Measurements from ENCODE around the gene RAD51B. TPM values are rescaled to one million over a fixed set of nuclear protein-coding genes. Genes with fewer than 3 reads are reported as not detected.

Gene RAD51B
- total and polyA plus RNA-seq, 2 of the 13 experiments (the other 11 are each of a cell fraction or from before 2014, with no cell fraction given), result 7.0 to 9.5 TPM

GRCh38 chr14:67857778-67858350 is 38.3 kb downstream of the RAD51B start:
- in situ Hi-C loops (cut with HindIII; ENCODE audit: extremely low pct_ligation_motif_present, low pct_unique_long_range_greater_than_20kb), result no loop called here
- intact Hi-C loops (cut with micrococcal nuclease; ENCODE audit: unreplicated experiment), result no loop called here
- H2AFZ ChIP-seq (ENCODE audit: low read length), result no peak overlapping the region

GRCh38 chr14:67859169-67859749 is 39.7 kb downstream of the RAD51B start:
- in situ Hi-C loops (cut with HindIII; ENCODE audit: extremely low pct_ligation_motif_present, low pct_unique_long_range_greater_than_20kb), result no loop called here
- TF ChIP-seq KLF16 (CRISPR knock-in tag; IDR thresholded peaks at IDR 0.05) (no peak), SP4 (CRISPR knock-in tag; IDR thresholded peaks at IDR 0.05) (no peak), TMF1 (CRISPR knock-in tag; IDR thresholded peaks at IDR 0.05; ENCODE audit: low read depth) (no peak), ZNF101 (CRISPR knock-in tag; IDR thresholded peaks at IDR 0.05; ENCODE audit: borderline replicate concordance, low read depth) (no peak), TIGD3 (CRISPR knock-in tag; IDR thresholded peaks at IDR 0.05; ENCODE audit: borderline replicate concordance) (no peak), ARNT2 (CRISPR knock-in tag; IDR thresholded peaks at IDR 0.05; ENCODE audit: low read depth) (no peak), ZNF484 (CRISPR knock-in tag; IDR thresholded peaks at IDR 0.05; ENCODE audit: borderline replicate concordance, low read depth) (no peak)
- no peak overlapping the region for H3K9ac ChIP-seq (ENCODE audit: insufficient read depth, low read depth, low read length)
- no peaks in the 10 kb centered on the region for H3K9me3 ChIP-seq (ENCODE audit: low read length)
- no peak for DNase-seq (ENCODE audit: low spot score)
- no peaks in the 10 kb centered on the region for H3K79me2 ChIP-seq (ENCODE audit: insufficient read depth, low read length)
- H3K4me1 ChIP-seq (ENCODE audit: insufficient read depth, low read length), result peaks cover 7% of the 10 kb centered on the region; the same call in 1 of the 2 replicates
- H2AFZ ChIP-seq (ENCODE audit: low read length), result no peak overlapping the region
- CTCF ChIA-PET (ENCODE audit: low intra/inter-chr PET ratio, low total read pairs), result no interaction called here
- H3K27ac ChIP-seq (ENCODE audit: extremely low read length, insufficient read depth, low read length), result no peak overlapping the region
- FAIRE-seq, result no peak
- H3K4me3 ChIP-seq (replicated peaks in 1 of 3; ENCODE audit: insufficient read depth in 1 of 3, low read depth in 2 of 3, low read length in 3 of 3), result no peak overlapping the region
- no peak overlapping the region for H3K4me2 ChIP-seq (ENCODE audit: low read depth, low read length)
- no peak for ATAC-seq
- H4K20me1 ChIP-seq (ENCODE audit: insufficient read depth, low read length), result no peaks in the 10 kb centered on the region
- no peaks in the 10 kb centered on the region for H3K36me3 ChIP-seq (replicated peaks in 1 of 2; ENCODE audit: control insufficient read depth in 1 of 2, insufficient read depth in 2 of 2, low read length in 2 of 2)
- POLR2A ChIA-PET, result no interaction called here
- WGBS (ENCODE audit: low lambda C conversion rate), result 100% methylated on average over 1 of the region's 1 CpG
- H3K27me3 ChIP-seq (ENCODE audit: control insufficient read depth in 1 of 2, insufficient read depth in 2 of 2, low read length in 2 of 2), result no peaks in the 10 kb centered on the region
- no TSS peak for BruUV-seq (replicated peaks)
- intact Hi-C loops (cut with micrococcal nuclease; ENCODE audit: unreplicated experiment), result no loop called here

More at GRCh38 chr14:67857778-67858350, 38.3 kb downstream of the RAD51B start:
- Histone ChIP-seq H3K36me3 (replicated peaks in 1 of 2; ENCODE audit: control insufficient read depth in 1 of 2, insufficient read depth in 2 of 2, low read length in 2 of 2) (no peaks in the 10 kb centered on the region), H3K27ac (ENCODE audit: extremely low read length, insufficient read depth, low read length) (no peak overlapping the region), H3K4me1 (ENCODE audit: insufficient read depth, low read length) (peaks cover 7% of the 10 kb centered on the region; the same call in 1 of the 2 replicates), H3K4me2 (ENCODE audit: low read depth, low read length) (no peak overlapping the region), H3K9me3 (ENCODE audit: low read length) (no peaks in the 10 kb centered on the region), H3K27me3 (ENCODE audit: control insufficient read depth in 1 of 2, insufficient read depth in 2 of 2, low read length in 2 of 2) (no peaks in the 10 kb centered on the region), H4K20me1 (ENCODE audit: insufficient read depth, low read length) (no peaks in the 10 kb centered on the region), H3K9ac (ENCODE audit: insufficient read depth, low read depth, low read length) (no peak overlapping the region), H3K4me3 (replicated peaks in 1 of 3; ENCODE audit: insufficient read depth in 1 of 3, low read depth in 2 of 3, low read length in 3 of 3) (no peak overlapping the region), H3K79me2 (ENCODE audit: insufficient read depth, low read length) (no peaks in the 10 kb centered on the region)
- no TSS peak for BruUV-seq (replicated peaks)
- ATAC-seq (no peak), DNase-seq (ENCODE audit: low spot score) (no peak), FAIRE-seq (no peak)
- TF ChIP-seq ZNF546 (CRISPR knock-in tag; conservative IDR thresholded peaks at IDR 0.05), result no peak
- no peak for TF ChIP-seq ZIK1 (CRISPR knock-in tag; IDR thresholded peaks at IDR 0.05; ENCODE audit: borderline replicate concordance, low read depth)
- no peak for TF ChIP-seq NBN (conservative IDR thresholded peaks at IDR 0.05)
- TF ChIP-seq GATAD1 (CRISPR knock-in tag; IDR thresholded peaks at IDR 0.05), result no peak
- no peak for TF ChIP-seq TCF7L2 (IDR thresholded peaks at IDR 0.05; ENCODE audit: low read depth, low read length)
- TF ChIP-seq YEATS4 (CRISPR knock-in tag; IDR thresholded peaks at IDR 0.05; ENCODE audit: borderline replicate concordance), result no peak
- TF ChIP-seq, protein P1, sequence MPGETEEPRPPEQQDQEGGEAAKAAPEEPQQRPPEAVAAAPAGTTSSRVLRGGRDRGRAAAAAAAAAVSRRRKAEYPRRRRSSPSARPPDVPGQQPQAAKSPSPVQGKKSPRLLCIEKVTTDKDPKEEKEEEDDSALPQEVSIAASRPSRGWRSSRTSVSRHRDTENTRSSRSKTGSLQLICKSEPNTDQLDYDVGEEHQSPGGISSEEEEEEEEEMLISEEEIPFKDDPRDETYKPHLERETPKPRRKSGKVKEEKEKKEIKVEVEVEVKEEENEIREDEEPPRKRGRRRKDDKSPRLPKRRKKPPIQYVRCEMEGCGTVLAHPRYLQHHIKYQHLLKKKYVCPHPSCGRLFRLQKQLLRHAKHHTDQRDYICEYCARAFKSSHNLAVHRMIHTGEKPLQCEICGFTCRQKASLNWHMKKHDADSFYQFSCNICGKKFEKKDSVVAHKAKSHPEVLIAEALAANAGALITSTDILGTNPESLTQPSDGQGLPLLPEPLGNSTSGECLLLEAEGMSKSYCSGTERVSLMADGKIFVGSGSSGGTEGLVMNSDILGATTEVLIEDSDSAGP (CRISPR knock-in tag; IDR thresholded peaks at IDR 0.05; ENCODE audit: borderline replicate concordance), result no peak
- TF ChIP-seq GTF3A (CRISPR knock-in tag; conservative IDR thresholded peaks at IDR 0.05), result no peak
- TF ChIP-seq ZNF33B (CRISPR knock-in tag; IDR thresholded peaks at IDR 0.05), result no peak
- no peak for TF ChIP-seq STAT5B (CRISPR knock-in tag; IDR thresholded peaks at IDR 0.05)
- no peak for TF ChIP-seq ZNF775 (CRISPR knock-in tag; IDR thresholded peaks at IDR 0.05; ENCODE audit: borderline replicate concordance)
- POLR2A ChIA-PET, result no interaction called here
- CTCF ChIA-PET (ENCODE audit: low intra/inter-chr PET ratio, low total read pairs), result no interaction called here
- 97% methylated on average over 15 of the region's 20 CpGs for WGBS (ENCODE audit: low lambda C conversion rate)

Measured in HepG2 (cell line).